Peyer's patch (tissue), 4 donors: ENCODE data around the gene SH3PXD2B. TPM values are rescaled to one million over a fixed set of nuclear protein-coding genes. Genes with fewer than 3 reads are reported as not detected.

ENCODE experiments used
- DNase-seq, 3 donors: peaks; one replicate each; pipeline ENCODE4 v3.0.0-alpha.2; 2017 to 2019
- H3K27ac ChIP-seq, 4 donors: fragments of 200-600 bp; sonication (generic); one replicate each; pipeline ENCODE4 v1.5.1; 2016 to 2019
- H3K27me3 ChIP-seq, 2 donors: fragments of 200-600 bp; sonication (generic); one replicate each; pipeline ENCODE4 v1.5.1; 2019
- H3K36me3 ChIP-seq, 3 donors: fragments of 200-600 bp; sonication (generic); one replicate each; pipeline ENCODE4 v1.5.1; 2016 to 2019
- H3K4me1 ChIP-seq, 4 donors: fragments of 200-600 bp; sonication (generic); one replicate each; pipeline ENCODE4 v1.5.1; 2016 to 2019
- H3K4me3 ChIP-seq, 4 donors: fragments of 200-600 bp; sonication (generic); 1 replicate in 3 of 4; 2 replicates in 1 of 4; pipeline ENCODE4 v1.5.1; 2016 to 2019; ENCODE audit warnings: mild to moderate bottlenecking in 1 of 4
- H3K9me3 ChIP-seq, 4 donors: fragments of 200-600 bp; sonication (generic); one replicate each; pipeline ENCODE4 v1.5.1; 2016 to 2019; ENCODE audit warnings: mild to moderate bottlenecking in 1 of 4
- CTCF ChIP-seq, 6 experiments: fragments of 450-650 bp in 4 of 6; fragments of 200-600 bp in 2 of 6; sonication (generic) in 1 of 6; IDR thresholded peaks; one replicate each; pipeline ENCODE4 v1.5.1; 2017 to 2019; ENCODE audit warnings: antibody characterized with exemption in 6 of 6, mild to moderate bottlenecking in 3 of 6, moderate library complexity in 1 of 6
- POLR2A ChIP-seq, 2 donors: fragments of 450-650 bp; IDR thresholded peaks; one replicate each; pipeline ENCODE4 v1.5.1; 2017; ENCODE audit warnings: antibody characterized with exemption in 2 of 2, mild to moderate bottlenecking in 2 of 2, moderate library complexity in 2 of 2
- total RNA-seq, 4 donors: library from RNA; depleted of rRNA; stranded (reverse); fragments of >200 nt; gene quantifications; one replicate each; pipeline ENCODE4 v1.1.0, GENCODE V29; 2016

The SH3PXD2B gene
- total RNA-seq, 4 donors from 2014 or later = 5.8 to 26.4 (median 11.7) TPM

DNA sequence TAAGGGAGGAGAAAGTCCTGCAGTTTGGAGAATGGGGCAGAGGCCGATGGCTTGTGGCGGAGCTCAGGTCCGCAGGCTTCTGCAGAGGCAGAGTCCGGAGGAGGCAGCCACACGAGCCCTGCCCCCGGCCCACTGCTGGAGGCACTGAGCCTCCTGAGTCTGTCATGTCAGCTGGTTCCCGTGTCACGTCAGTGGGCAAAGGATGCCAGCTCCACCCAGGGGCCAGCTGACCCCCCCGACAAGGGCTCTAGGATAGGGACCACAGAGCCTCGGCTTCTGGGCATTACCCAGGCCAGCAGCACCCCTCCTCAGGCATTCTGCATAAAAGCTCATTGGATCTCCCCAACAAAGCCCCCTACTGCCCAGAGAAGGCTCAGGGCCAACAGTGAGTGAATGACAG is 8.5 kb downstream of the SH3PXD2B start:
- no peaks in the 10 kb centered on the region for H3K9me3 ChIP-seq
- peak in 2 of 3 donors; percentile 16 to 33 for DNase-seq
- no peak for TF ChIP-seq CTCF (IDR thresholded peaks at IDR 0.05)
- TF ChIP-seq POLR2A (IDR thresholded peaks at IDR 0.05) = no peak
- H3K4me3 ChIP-seq = no peak overlapping the region
- H3K27ac ChIP-seq = peak overlapping the region in 1 of 4 donors; percentile 42
- no peaks in the 10 kb centered on the region for H3K27me3 ChIP-seq
- H3K36me3 ChIP-seq = no peaks in the 10 kb centered on the region
- peaks cover 0 to 26% (median 0%) of the 10 kb centered on the region in 4 donors for H3K4me1 ChIP-seq

DNA sequence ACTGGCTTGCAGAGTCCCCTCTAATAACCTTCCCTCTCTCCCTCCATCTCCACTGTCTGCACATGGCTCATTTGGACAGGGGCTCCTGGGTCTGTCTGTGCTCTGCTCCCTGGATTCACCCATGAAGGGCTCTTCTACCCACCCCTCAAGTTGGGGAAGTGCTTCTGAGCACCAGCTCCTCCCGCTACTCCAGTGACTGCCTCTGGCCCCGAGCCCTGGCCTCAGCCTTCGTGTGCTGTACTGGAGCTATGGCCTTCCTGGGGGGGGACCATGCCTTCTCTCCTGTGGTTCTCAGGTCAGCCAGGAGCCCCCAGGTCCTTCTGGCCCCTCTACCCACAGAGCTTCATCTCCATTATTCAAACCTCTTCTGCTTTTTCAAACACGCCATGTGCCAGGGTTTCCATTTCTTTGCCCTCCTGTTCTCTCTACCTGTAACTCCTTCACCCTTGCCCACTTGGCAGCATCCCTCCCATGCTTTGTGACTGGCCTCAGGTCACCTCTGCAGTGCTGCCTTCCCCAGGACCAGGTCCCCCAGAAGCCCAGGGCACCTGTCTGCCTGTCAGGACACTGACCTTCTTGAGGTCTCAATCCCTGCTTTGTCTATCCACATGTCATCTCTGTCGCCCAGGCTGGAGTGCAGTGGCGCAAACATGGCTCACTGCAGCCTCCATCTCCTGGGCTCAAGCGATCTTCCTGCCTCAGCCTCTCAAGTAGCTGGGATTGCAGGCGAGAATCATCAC is 9.5 kb downstream of the SH3PXD2B start:
- Histone ChIP-seq H3K9me3 (no peaks in the 10 kb centered on the region), H3K4me1 (peaks cover 0 to 26% (median 0%) of the 10 kb centered on the region in 4 donors), H3K27me3 (no peaks in the 10 kb centered on the region), H3K4me3 (no peak overlapping the region), H3K27ac (peak overlapping the region in 3 of 4 donors; percentile 9 to 65 (median 17)), H3K36me3 (no peaks in the 10 kb centered on the region)
- peak in 2 of 3 donors; percentile 26 to 45 for DNase-seq
- TF ChIP-seq POLR2A (IDR thresholded peaks at IDR 0.05) (no peak), CTCF (IDR thresholded peaks at IDR 0.05) (no peak)

DNA sequence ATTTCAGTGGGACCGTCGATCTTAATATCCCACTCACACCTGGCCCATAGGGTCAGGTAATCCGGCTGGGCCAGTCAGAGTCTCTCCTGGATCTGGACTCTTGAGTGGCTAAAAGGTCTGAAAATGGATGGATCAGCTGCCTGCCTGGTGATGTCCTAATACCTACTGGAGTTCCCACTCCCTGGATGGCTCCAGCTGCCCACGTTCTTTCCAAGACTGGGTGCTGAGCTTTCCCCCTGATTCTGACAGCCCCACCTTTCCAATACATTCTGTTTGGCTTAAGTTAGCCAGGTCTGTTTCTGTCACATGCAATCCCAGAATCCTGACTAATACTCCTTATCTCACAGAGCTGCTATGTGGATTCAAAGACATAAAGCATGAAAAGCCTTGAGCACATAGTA is 10.2 kb downstream of the SH3PXD2B start:
- H3K9me3 ChIP-seq = no peaks in the 10 kb centered on the region
- H3K27me3 ChIP-seq = no peaks in the 10 kb centered on the region
- DNase-seq = peak in 1 of 3 donors; percentile 29
- TF ChIP-seq CTCF (IDR thresholded peaks at IDR 0.05) (no peak), POLR2A (IDR thresholded peaks at IDR 0.05) (no peak)
- H3K4me3 ChIP-seq = no peak overlapping the region
- H3K4me1 ChIP-seq = peaks cover 0 to 26% (median 0%) of the 10 kb centered on the region in 4 donors
- peak overlapping the region in 3 of 4 donors; percentile 40 to 65 (median 49) for H3K27ac ChIP-seq
- no peaks in the 10 kb centered on the region for H3K36me3 ChIP-seq

DNA sequence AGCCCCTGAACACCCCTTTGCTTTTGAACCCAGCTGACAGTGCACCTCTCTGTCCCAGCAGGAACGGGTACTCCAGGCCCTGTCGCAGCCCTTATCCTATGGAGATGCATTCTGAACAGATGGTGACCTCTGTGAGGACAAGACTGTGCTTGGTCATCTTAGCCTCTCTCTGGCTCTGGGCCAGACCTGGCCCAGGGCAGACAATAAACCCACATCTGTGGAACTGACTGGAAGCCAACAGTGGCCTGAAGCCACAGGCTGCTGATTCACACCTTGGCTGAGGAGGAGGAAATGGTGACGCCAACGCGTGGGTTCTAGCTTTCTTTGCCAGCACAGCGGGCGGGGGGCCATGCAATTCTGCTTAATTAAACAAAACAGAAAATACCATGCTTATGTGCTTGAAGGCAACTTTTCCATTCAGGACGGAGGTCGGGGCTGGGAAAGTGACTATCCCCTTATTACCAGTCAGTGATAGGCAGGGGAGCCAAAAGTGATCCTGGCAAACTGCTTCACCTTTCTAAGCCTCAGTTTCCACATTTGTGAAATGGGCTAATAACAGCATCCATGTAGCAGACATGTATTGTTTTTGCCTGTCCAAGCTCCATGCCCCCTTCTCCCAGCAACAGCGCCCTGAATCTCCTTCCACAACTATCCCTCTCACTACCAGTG is 10.8 kb downstream of the SH3PXD2B start:
- TF ChIP-seq POLR2A (IDR thresholded peaks at IDR 0.05) (no peak), CTCF (IDR thresholded peaks at IDR 0.05) (no peak)
- no peaks in the 10 kb centered on the region for H3K9me3 ChIP-seq
- H3K27me3 ChIP-seq = no peaks in the 10 kb centered on the region
- no peak overlapping the region for H3K4me3 ChIP-seq
- no peaks in the 10 kb centered on the region for H3K36me3 ChIP-seq
- H3K27ac ChIP-seq = peak overlapping the region; percentile 28 to 65 (median 44)
- peak; percentile 31 to 79 (median 58) for DNase-seq
- peaks cover 0 to 26% (median 0%) of the 10 kb centered on the region in 4 donors for H3K4me1 ChIP-seq

DNA sequence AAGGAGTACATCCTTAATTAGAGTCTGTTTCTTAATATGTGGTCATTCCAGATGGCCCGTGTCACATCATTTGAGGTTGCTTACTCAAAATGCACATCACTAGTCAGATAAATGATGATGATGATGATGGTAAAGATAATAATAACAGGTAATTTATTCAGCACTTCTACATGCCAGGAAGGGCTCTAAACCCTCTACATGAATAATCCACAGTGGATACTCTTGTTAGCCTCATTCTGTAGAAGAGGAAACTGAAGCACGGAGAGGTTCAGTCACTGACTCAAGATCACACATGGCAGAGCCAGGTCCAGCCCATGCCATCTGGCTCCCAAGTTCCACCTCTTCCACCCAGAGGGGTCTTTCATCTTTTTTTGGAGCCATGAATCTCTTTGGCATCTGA is 11.7 kb downstream of the SH3PXD2B start:
- Histone ChIP-seq H3K27me3 (no peaks in the 10 kb centered on the region), H3K9me3 (no peaks in the 10 kb centered on the region), H3K27ac (peak overlapping the region in 1 of 4 donors; percentile 65), H3K4me3 (no peak overlapping the region), H3K4me1 (peaks cover 0 to 35% (median 1%) of the 10 kb centered on the region in 4 donors), H3K36me3 (no peaks in the 10 kb centered on the region)
- no peak for DNase-seq
- TF ChIP-seq POLR2A (IDR thresholded peaks at IDR 0.05) (no peak), CTCF (IDR thresholded peaks at IDR 0.05) (no peak)
